Heart left ventricle (tissue), 13 donors: Measurements from ENCODE around the gene GGT1.

ENCODE experiments used
- CTCF ChIP-seq, 12 donors: fragments of 200-600 bp; sonication (generic) in 4 of 12; IDR thresholded peaks; one replicate each; pipeline versions ENCODE4 v1.5.0 to v1.8.0; 2018 to 2022; ENCODE audit warnings: antibody characterized with exemption in 12 of 12, mild to moderate bottlenecking in 5 of 12
- POLR2A ChIP-seq, 2 donors: fragments of 450-650 bp; IDR thresholded peaks; one replicate each; pipeline ENCODE4 v1.6.1; 2017; ENCODE audit warnings: antibody characterized with exemption in 2 of 2, mild to moderate bottlenecking in 2 of 2, moderate library complexity in 2 of 2
- donor health status: ischemic (EF 13 %, LVEDD 7.1; RV severe dilation, severe dysfunction).
- donor health status: DM: no; HTN: yes; CAD: no.
- donor health status: DM: no; HTN: no; CAD: no.
- donor health status: ischemic (EF 25% LVEDD 6.9; RV normal size, moderate dysfunction).
- donor health status: ischemic (EF 25% LVEDD 5.7; RV mildly dilated, moderate dysfunction).
- donor health status: ischemic (EF 35%, LVEDD 5.7; RV mildly dilated, moderate dysfunction).
- donor health status: nonischemic (EF 11% LVEDD 7.7; RV severe dilation, severe dysfunction).
- donor health status: DM: yes; HTN: yes; CAD: no.
- donor health status: PGD.
- donor health status: ischemic (EF 29% LVEDD 5.4; RV normal size, mild dysfunction).
- donor health status: nonischemic (EF 23%, LVEDD 6.1; RV moderate dilation, normal function).

GRCh38 chr22:24583221-24584165 is 19.5 kb upstream of the GGT1 start:
- TF ChIP-seq CTCF (IDR thresholded peaks at IDR 0.05) = no peak
- TF ChIP-seq POLR2A (IDR thresholded peaks at IDR 0.05) = no peak
